GM18907 (cell line): ENCODE results near the gene C4orf17.

Source experiments
- ATAC-seq: cut with Tn5 transposase; IDR thresholded peaks from one replicate; pipeline ENCODE4 v1.9.1; 2021; ENCODE audit warnings: mild to moderate bottlenecking, moderate library complexity; ENCODE audit not compliant: unreplicated experiment

Gene C4orf17

GRCh38 chr4:99536271-99536670 lies 25.4 kb downstream of the C4orf17 start:
- no peak for ATAC-seq

GRCh38 chr4:99536848-99537247 lies 26.0 kb downstream of the C4orf17 start:
- no peak for ATAC-seq

- ATAC-seq, result no peak
Measured at GRCh38 chr4:99537674-99538073, 26.9 kb downstream of the C4orf17 start.

- ATAC-seq, result no peak
Measured at GRCh38 chr4:99540277-99540939, 29.6 kb downstream of the C4orf17 start.

- ATAC-seq, result no peak
Measured at GRCh38 chr4:99552872-99553271, 42.1 kb downstream of the C4orf17 start.

GRCh38 chr4:99563310-99564186 lies 52.7 kb downstream of the C4orf17 start, which contains the start of gene TRMT10A:
Gene TRMT10A, minus strand, starts transcription at chr4:99564039. Its CDS starts 4,701 bp downstream, at chr4:99559338.
- ATAC-seq, result peak; percentile 96

GRCh38 chr4:99564921-99565320 lies 54.1 kb downstream of the C4orf17 start:
- no peak for ATAC-seq

- ATAC-seq, result no peak
Measured at GRCh38 chr4:99571883-99572282, 61.1 kb downstream of the C4orf17 start.

GRCh38 chr4:99572527-99573240 lies 61.9 kb downstream of the C4orf17 start:
- no peak for ATAC-seq

- ATAC-seq, result no peak
Measured at GRCh38 chr4:99573735-99574368, 63.0 kb downstream of the C4orf17 start.

GRCh38 chr4:99574530-99575324 lies 63.9 kb downstream of the C4orf17 start, which contains the start of gene MTTP:
Gene MTTP, plus strand, starts transcription at chr4:99574824. Its CDS starts 86 bp downstream, at chr4:99574910.
- ATAC-seq, result peak; percentile 85

GRCh38 chr4:99578714-99579113 lies 67.9 kb downstream of the C4orf17 start:
- ATAC-seq, result no peak

GRCh38 chr4:99585516-99585915 lies 74.7 kb downstream of the C4orf17 start:
- no peak for ATAC-seq

- ATAC-seq, result no peak
Measured at GRCh38 chr4:99586322-99586721, 75.5 kb downstream of the C4orf17 start.

- ATAC-seq, result no peak
Measured at GRCh38 chr4:99586797-99587196, 76.0 kb downstream of the C4orf17 start.

GRCh38 chr4:99587309-99587708 lies 76.5 kb downstream of the C4orf17 start:
- ATAC-seq, result no peak

GRCh38 chr4:99587803-99588202 lies 77.0 kb downstream of the C4orf17 start:
- no peak for ATAC-seq

- ATAC-seq, result no peak
Measured at GRCh38 chr4:99591757-99592156, 80.9 kb downstream of the C4orf17 start.
